22Rv1 (cell line): ENCODE measurements around the gene TOGARAM1.

Source experiments
- ZFX ChIP-seq: fragments of 450-650 bp; IDR thresholded peaks from 2 replicates; pipeline ENCODE4 v1.6.1; 2017; ENCODE audit warnings: antibody characterized with exemption, borderline replicate concordance
- TF ChIP-seq, protein P1 (sequence below): fragments of 450-650 bp; IDR thresholded peaks from 2 replicates; pipeline ENCODE4 v1.5.1; 2017; ENCODE audit warnings: mild to moderate bottlenecking

DNA sequence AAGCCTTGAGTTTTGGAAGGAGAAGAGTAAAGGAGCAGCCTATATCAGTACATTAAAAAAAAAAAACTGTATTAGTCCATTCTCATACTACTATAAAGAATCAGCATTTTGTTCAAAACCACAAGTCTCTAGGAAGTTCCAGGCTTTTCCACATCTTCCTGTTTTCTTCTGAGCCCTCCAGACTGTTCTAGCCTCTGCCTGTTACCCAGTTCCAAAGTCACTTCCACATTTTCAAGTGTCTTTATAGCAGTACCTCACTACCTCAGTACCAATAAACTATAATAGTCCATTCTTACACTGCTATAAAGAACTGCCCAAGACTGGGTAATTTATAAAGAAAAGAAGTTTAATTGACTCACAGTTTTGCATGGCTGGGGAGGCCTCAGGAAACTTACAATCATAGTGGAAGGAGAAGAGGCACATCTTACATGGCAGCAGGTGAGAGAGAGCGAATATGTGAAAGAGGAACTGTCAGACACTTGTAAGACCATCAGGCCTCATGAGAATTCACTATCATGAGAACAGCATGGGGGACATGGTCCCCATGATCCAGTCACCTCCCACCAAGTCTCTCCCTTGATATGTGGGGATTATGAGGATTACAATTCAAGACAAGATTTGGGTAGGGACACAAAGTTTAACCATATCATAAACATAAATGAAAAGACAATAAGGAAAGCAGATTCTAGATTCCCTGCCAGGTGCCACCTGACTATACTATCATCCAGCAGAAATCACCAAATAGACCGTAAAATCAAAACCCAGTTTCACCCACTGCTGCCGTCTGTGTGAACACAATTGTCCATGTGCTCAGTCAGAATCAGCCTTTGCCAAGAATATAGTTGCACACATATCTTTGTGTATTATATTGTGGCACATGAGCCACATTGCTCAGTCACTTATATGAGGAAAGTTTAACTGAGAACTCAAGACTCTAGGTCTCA is 27.8 kb downstream of the TOGARAM1 start:
- TF ChIP-seq, protein P1, sequence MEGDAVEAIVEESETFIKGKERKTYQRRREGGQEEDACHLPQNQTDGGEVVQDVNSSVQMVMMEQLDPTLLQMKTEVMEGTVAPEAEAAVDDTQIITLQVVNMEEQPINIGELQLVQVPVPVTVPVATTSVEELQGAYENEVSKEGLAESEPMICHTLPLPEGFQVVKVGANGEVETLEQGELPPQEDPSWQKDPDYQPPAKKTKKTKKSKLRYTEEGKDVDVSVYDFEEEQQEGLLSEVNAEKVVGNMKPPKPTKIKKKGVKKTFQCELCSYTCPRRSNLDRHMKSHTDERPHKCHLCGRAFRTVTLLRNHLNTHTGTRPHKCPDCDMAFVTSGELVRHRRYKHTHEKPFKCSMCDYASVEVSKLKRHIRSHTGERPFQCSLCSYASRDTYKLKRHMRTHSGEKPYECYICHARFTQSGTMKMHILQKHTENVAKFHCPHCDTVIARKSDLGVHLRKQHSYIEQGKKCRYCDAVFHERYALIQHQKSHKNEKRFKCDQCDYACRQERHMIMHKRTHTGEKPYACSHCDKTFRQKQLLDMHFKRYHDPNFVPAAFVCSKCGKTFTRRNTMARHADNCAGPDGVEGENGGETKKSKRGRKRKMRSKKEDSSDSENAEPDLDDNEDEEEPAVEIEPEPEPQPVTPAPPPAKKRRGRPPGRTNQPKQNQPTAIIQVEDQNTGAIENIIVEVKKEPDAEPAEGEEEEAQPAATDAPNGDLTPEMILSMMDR: no peak
- no peak for TF ChIP-seq ZFX
